T-helper 22 cell (primary cell): Measurements from ENCODE around the gene FAT2.

Experiments used
- DNase-seq: peaks from one replicate; pipeline ENCODE4 v3.0.0-alpha.2; 2020; ENCODE audit warnings: low read depth

FAT2 gene

DNA sequence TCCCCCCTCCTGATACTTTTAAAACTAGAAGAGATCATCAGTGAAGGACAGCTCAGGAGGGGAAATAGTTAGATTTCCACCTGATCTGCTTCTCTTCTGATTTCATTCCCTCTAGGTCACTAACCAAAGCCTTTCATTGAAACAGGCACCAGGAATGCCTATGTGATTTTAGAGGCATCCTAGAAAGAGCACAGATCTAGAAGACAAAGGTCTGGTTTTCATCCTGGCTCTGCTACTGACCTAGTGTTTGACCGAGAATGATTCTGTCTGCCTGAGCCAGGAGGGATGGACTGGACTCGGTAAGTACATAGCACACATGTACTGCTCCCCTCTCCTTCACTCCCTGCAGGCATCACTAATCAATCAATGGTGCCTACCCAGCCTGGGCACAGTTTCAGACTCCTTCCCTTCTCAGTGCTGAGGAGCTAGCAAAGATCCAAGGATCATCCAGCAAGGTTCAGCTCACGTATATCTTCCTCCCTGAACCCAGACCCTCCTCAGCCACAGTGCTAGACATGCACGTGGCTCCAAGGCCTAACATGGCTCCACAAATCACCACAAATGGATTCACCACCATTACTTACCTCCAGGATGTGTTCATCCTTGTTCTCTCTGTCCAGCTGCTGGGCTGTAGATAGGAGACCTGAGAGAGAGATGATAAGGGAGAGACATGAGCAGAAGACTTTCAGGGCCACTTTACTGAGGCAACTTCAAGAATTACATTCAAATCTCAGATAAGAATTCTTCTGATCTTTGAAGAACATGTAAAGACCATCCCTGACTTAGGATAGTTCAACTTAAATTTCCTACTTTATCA lies 35.2 kb downstream of the FAT2 start:
- no peak for DNase-seq

DNA sequence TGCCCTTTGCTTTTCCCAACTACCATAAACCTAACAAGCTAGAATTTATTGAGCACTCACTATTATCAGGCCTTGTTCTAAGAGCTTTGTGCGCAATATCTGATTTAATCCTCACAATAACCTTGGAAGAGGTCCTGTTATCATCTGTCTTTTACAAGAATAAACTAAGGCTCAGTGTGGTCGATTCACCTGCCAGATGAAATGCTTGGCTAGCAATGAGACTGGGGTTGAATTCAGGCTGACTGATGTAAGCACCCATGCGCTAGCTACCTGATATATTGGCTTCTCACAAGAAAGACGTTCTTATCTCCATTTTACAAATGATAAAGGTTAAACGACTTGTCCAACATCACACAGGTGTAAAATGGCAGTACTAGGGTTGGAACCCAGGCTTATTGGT lies 37.4 kb downstream of the FAT2 start:
- DNase-seq = no peak

DNA sequence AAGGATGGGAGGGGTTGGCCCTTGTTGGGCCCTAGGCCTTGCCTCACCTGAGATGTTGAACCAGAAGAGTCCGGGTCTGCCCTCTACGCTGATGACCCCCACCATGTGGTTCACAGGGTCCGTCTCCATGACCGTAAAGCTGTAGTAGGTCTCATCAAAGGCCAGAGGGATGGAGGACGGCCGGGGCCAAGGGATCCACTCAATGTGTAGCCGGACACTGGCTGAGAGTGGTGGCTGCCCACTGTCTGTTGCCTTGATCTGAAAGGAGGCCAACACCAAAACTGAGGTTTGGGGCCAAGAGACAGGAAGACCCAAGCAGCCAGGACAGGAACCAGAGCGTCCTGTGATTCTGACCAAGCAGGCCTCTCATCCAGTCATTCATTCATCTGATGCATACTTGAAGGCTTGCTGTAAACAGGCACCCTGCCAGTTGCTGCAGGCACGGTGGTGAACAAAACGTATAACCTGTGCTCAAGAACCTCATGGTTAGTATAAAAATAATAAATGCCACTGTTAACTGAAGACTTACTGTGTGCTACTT lies 37.9 kb downstream of the FAT2 start:
- DNase-seq = no peak

DNA sequence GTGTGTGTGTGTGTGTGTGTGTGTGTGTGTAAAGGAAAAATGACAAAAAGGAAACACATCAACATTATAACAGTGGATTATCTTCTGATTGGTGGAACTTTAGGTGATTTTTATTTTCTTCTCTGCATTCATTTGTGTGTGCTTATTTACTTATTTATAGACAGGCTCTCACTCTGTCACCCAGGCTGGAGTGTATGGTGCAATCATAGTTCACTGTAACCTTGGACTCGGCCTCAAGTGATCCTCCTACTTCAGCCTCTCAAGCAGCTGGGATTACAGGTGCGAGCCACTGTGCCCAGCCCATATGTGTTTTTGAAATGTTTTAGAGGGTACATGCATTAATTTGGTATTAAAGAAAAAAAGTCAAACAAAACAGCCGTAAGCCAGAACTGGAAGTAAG lies 39.1 kb downstream of the FAT2 start:
- no peak for DNase-seq

DNA sequence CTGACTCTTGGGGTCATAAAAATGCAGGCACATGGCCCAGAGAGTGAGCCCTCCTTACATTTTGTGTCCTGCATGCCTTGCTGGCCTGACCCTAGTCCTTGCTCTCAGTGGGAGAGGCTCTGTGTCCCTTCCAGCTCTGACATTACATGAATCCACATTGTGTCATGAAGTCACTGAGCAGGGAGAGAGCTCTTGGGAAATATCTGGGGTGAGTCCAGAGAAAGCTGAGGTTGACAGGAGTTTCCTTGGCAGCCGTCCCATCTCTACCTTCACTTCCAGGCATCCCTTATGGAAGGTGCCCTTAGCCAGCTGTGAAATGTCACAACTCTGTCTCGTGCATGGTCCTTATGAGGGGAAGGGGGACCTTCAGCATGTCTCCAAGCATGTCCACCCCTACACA lies 41.0 kb downstream of the FAT2 start:
- no peak for DNase-seq

DNA sequence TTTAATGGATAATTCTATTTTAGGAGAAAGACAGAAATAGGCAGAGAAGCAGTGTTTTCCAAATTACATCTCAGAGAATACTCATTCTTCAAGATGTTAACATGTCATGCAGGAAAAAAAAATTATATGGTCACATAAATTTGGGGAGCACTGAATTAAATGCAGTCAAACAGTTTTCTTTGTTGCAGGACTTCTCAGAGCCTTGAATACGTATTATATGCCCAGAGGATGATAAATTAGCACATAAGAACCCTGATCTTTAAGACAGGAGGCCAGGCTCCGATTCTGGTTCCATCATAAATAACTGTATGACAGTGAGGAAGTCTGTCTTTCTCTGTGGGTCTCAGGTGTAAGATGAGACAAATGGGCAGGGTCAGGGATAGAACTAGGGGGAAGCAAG lies 41.4 kb downstream of the FAT2 start:
- DNase-seq = no peak

DNA sequence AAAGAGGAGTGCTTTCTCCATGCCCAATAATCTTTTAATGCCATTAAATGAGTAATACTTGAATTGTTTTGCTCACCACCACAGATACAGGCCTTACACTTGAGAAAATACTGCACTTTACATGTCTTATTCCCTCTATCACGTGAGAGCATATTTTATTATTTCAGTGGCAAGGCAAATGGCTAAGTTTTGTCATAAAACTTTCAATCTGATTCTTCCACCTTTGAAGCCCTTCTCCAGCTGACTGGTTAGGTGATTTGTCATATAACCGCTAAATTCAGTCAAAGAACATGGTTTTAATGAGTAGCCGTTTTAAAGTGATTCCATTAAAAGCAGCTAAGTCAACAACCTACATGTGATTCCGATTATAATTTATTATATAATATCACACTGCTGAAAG lies 43.8 kb downstream of the FAT2 start:
- DNase-seq = no peak

DNA sequence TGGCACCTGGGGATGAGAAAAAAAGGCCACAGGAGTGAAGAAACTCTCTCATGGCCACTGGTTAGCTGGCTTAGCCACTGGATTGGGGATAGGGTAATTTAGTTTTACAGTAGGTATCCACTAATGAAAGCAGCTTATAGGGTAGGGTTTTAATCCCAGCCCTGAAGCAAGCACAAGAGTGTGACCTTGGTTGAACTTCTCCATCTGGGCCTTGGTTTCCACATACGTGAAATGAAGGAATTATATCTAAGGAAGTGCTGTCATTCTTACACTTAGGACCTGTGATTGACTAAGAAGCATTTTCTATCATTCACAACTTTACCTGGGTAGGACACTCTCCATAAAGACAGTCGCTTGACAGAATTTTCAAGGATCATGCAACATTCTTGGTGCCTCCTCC lies 49.6 kb downstream of the FAT2 start:
- DNase-seq = no peak
